Lung (tissue), 12 donors: ENCODE data around the gene C6orf132. TPM values are rescaled to one million over a fixed set of nuclear protein-coding genes. Genes with fewer than 3 reads are reported as not detected.

Source experiments
- ATAC-seq: fragments of 200-7000 bp; cut with Tn5 transposase; one replicate; pipeline ENCODE4 v1.9.1; 2020; ENCODE audit warnings: moderate number of reproducible peaks; ENCODE audit not compliant: insufficient read depth, low FRiP score
- DNase-seq, 3 donors: peaks; one replicate each; pipeline ENCODE4 v3.0.0-alpha.2; 2013 to 2017
- H3K27ac ChIP-seq, 2 donors: one replicate each; pipeline ENCODE4 v1.5.1; 2013; ENCODE audit warnings: mild to moderate bottlenecking in 2 of 2, moderate library complexity in 2 of 2, control low read depth in 1 of 2, inconsistent platforms in 1 of 2, low read depth in 1 of 2, low read length in 1 of 2
- H3K27me3 ChIP-seq, 3 donors: one replicate each; pipeline ENCODE4 v1.5.1; 2013; ENCODE audit warnings: low read length in 2 of 3; ENCODE audit not compliant: control insufficient read depth in 3 of 3, insufficient read depth in 3 of 3
- H3K36me3 ChIP-seq, 4 donors: one replicate each; pipeline ENCODE4 v1.5.1; 2013; ENCODE audit warnings: low read length in 4 of 4, mild to moderate bottlenecking in 1 of 4, moderate library complexity in 1 of 4; ENCODE audit not compliant: control insufficient read depth in 4 of 4, insufficient read depth in 4 of 4
- H3K4me1 ChIP-seq, 5 donors: one replicate each; pipeline ENCODE4 v1.5.1; 2013; ENCODE audit warnings: low read length in 5 of 5, mild to moderate bottlenecking in 2 of 5, moderate library complexity in 1 of 5; ENCODE audit not compliant: control insufficient read depth in 5 of 5, insufficient read depth in 5 of 5
- H3K4me3 ChIP-seq: one replicate; pipeline ENCODE4 v1.5.1; 2013; ENCODE audit warnings: mild to moderate bottlenecking, control low read depth, moderate library complexity
- H3K9ac ChIP-seq, 2 donors: one replicate each; pipeline ENCODE4 v1.5.1; 2013; ENCODE audit warnings: low read length in 2 of 2, control low read depth in 1 of 2; ENCODE audit not compliant: insufficient read depth in 1 of 2
- H3K9me3 ChIP-seq, 4 donors: one replicate each; pipeline ENCODE4 v1.5.1; 2013; ENCODE audit warnings: low read length in 3 of 4, mild to moderate bottlenecking in 1 of 4, moderate library complexity in 1 of 4; ENCODE audit not compliant: control insufficient read depth in 4 of 4, insufficient read depth in 3 of 4
- WGBS, 2 donors: extraction: QIAGEN DNeasy Blood & Tissue Kit; methylation state at CpG; one replicate each; pipeline ENCODE4 v1.1.7; 2013; 5-methylcytosine and 5-hydroxymethylcytosine counted together
- polyA plus RNA-seq, 2 donors: library from polyadenylated mRNA; stranded (reverse); fragments of 200-250 nt; gene quantifications; one replicate each; pipeline ENCODE4 v1.2.1, GENCODE V29; 2013
- total RNA-seq, 2 donors: library from RNA; depleted of rRNA in 1 of 2; stranded (reverse); fragments of >200 nt in 1 of 2; gene quantifications; one replicate each; pipeline ENCODE4 v1.2.1, GENCODE V29; 2014 to 2021
- TF ChIP-seq, protein P1 (sequence below): IDR thresholded peaks from 2 replicates; pipeline ENCODE4 v1.5.1; 2012; ENCODE audit warnings: mild to moderate bottlenecking; ENCODE audit errors: control extremely low read depth, extremely low read depth
- donor health status: control.
- donor health status: control.
- donor health status: Bipolar disorder and iron deficiency.
- donor health status: healthy.
- donor health status: DM: yes; HTN: yes; CAD: no.

C6orf132 gene
- total and polyA plus RNA-seq, 4 donors, result 5.9 to 33.1 (median 18.7) TPM

DNA sequence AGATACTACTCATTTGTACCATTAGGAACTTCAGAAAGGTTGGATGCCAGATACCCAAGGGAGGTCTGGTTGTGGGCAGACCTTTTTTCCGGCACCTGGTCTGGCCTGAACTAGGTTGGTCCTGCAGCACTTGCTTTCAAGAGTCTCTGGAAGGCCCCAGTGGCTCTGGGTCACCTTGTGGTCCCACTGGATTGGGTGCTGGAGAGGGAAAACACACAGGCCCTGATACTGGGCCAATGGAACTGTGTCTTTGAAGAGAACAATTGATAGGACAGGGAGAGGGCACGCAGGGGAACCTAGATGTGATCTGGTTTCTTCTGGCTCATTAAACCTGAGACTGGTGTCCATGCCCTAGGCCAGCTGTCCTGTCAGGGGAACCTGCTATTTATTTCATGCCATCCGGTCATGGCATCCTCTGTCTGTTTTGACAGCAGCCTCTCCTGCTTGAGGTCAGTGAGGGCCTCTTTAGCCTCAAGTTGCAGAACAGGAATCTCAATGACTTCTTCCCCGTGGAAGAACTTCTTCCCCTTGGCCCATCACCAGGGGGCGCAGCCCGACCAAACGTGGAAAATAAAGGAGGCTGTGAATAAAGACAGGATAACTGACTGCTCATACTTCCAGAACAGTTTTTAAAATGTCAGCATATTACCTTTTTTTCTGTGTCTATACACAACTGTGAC, 67.1 kb downstream of the C6orf132 start:
- H3K9ac ChIP-seq, result no peak overlapping the region
- peak; percentile 81 to 82 (median 82) for DNase-seq
- TF ChIP-seq, protein P1, sequence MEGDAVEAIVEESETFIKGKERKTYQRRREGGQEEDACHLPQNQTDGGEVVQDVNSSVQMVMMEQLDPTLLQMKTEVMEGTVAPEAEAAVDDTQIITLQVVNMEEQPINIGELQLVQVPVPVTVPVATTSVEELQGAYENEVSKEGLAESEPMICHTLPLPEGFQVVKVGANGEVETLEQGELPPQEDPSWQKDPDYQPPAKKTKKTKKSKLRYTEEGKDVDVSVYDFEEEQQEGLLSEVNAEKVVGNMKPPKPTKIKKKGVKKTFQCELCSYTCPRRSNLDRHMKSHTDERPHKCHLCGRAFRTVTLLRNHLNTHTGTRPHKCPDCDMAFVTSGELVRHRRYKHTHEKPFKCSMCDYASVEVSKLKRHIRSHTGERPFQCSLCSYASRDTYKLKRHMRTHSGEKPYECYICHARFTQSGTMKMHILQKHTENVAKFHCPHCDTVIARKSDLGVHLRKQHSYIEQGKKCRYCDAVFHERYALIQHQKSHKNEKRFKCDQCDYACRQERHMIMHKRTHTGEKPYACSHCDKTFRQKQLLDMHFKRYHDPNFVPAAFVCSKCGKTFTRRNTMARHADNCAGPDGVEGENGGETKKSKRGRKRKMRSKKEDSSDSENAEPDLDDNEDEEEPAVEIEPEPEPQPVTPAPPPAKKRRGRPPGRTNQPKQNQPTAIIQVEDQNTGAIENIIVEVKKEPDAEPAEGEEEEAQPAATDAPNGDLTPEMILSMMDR, result peak; percentile 83
- H3K4me3 ChIP-seq, result no peak overlapping the region
- 37 to 47% methylated on average over 7 of the region's 7 CpGs for WGBS, 2 donors
- no peaks in the 10 kb centered on the region for H3K4me1 ChIP-seq
- H3K36me3 ChIP-seq, result peaks cover 10 to 36% (median 23%) of the 10 kb centered on the region in 4 donors
- peak overlapping the region in 1 of 2 donors; percentile 5 for H3K27ac ChIP-seq
- H3K27me3 ChIP-seq, result no peaks in the 10 kb centered on the region
- ATAC-seq, result peak; percentile 83
- H3K9me3 ChIP-seq, result no peaks in the 10 kb centered on the region

DNA sequence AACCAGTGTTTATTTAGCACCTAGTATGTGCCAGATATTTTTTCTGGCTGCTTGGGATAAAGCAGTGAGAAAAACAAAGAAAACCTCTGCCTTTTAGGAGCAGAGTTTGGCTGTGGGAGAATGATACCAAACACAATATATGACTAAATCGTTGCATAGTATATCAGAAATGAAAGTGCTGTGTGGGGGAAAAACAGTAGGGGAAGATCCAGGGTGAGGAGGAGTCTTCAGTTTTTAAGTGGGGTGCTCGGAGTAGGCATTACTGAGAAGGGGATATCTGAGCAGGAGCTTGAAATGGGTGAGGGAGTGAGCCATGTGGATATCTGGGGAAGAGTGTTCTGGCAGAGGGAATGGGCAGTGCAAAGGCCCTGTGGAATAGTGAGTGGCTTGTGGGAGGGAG, 69.1 kb downstream of the C6orf132 start:
- Histone ChIP-seq H3K9me3 (no peaks in the 10 kb centered on the region), H3K9ac (no peak overlapping the region), H3K27me3 (no peaks in the 10 kb centered on the region), H3K4me3 (no peak overlapping the region), H3K36me3 (peaks cover 15 to 45% (median 30%) of the 10 kb centered on the region in 4 donors), H3K27ac (no peak overlapping the region), H3K4me1 (no peaks in the 10 kb centered on the region)
- no peak for ATAC-seq
- TF ChIP-seq, protein P1, result no peak
- WGBS, 2 donors, result 86 to 92% methylated on average over 2 of the region's 2 CpGs
- DNase-seq, result no peak

DNA sequence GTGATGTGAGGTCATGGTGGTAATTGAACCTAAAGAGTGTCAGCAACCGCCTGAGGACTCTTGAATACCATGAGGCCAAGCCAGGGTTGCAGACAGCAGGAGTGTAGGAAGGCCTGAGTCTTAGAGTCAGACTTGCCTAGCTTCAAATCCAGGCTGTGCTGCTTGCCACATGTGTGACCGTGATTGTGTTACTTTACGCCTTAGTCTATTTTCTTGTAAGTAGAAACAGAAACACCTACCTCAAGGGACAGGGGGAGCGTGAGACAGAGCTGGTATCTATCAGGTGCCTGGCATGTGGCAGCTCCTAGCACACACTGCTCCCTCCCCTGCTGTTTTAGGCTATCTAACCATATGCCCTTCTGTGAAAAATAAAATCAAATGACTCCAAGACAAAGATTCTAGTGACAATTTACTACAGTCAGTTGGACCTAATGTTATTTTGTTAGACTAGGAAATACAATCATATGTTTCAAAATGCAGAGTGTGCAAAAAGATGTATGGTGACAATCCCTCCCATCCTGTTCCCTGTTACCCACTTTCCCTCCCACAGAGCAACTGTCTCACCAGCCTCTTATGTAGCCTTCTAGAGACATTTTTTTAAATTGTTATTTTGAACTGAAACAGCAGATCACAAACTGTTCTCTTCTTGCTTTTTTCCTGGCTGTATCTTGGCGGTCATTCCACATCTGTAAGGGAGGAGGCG, 70.4 kb downstream of the C6orf132 start:
- no peaks in the 10 kb centered on the region for H3K9me3 ChIP-seq
- ATAC-seq (no peak), DNase-seq (no peak)
- no peak overlapping the region for H3K27ac ChIP-seq
- H3K27me3 ChIP-seq, result no peaks in the 10 kb centered on the region
- 76 to 87% methylated on average over 6 of the region's 6 CpGs for WGBS, 2 donors
- H3K36me3 ChIP-seq, result peaks cover 12 to 43% (median 33%) of the 10 kb centered on the region in 4 donors
- no peak overlapping the region for H3K4me3 ChIP-seq
- no peaks in the 10 kb centered on the region for H3K4me1 ChIP-seq
- H3K9ac ChIP-seq, result no peak overlapping the region
- TF ChIP-seq, protein P1, result no peak
